ENCODE results near the gene EFCAB9.

Gene EFCAB9

GRCh38 chr5:172165465-172165864 lies 28.5 kb upstream of the EFCAB9 start:
- FAIRE-seq: no peak
- DNase-seq (ENCODE audit: low spot score): no peak

- DNase-seq (ENCODE audit: low spot score) (no peak), FAIRE-seq (no peak)
Observed at GRCh38 chr5:172166030-172166826, 27.7 kb upstream of the EFCAB9 start.

DNA sequence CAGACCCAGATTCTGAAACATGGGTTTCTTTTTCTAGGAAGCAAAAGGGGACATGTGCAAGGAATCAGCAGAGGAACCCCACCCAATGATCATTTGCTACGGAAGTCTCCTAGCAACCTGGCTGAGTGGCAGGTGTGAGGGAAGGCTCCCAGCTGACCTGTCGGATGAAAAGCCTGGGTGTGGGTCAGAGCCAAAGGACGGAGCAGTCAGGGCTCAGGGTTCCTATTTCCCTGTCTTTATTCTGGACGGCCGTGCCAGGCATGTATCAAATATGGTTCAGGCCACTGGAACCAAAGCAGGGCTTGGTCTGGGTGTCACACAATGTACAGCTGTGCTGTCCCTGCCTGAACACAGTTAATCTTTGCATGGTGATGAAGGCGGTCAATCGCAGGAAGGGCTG lies 26.1 kb upstream of the EFCAB9 start:
- DNase-seq (ENCODE audit: low spot score) (no peak), FAIRE-seq (no peak)

DNA sequence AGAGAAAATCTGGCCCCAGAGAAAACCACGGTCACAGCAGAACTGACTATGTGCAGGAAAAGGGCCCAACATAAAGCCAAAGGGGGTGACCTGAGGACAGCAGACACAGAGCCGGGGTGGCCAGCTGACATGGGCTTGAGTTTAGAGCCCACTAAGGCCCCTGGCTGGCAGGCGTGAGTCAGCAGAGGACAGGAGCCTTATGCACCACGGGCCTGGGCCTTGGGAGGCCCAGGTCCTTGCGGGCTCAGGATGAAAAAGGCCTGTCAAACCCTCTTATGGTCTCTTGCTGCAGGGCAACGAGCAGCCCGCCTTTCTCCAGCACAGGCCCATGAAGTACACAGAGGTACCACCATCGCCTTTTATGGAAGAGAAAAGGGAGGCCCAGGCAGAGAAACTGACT lies 25.7 kb upstream of the EFCAB9 start:
- DNase-seq (ENCODE audit: low spot score): no peak
- no peak for FAIRE-seq

GRCh38 chr5:172169216-172169615 lies 24.8 kb upstream of the EFCAB9 start:
- no peak for FAIRE-seq
- no peak for DNase-seq (ENCODE audit: low spot score)

GRCh38 chr5:172170251-172170701 lies 23.7 kb upstream of the EFCAB9 start:
- FAIRE-seq (no peak), DNase-seq (ENCODE audit: low spot score) (no peak)

DNA sequence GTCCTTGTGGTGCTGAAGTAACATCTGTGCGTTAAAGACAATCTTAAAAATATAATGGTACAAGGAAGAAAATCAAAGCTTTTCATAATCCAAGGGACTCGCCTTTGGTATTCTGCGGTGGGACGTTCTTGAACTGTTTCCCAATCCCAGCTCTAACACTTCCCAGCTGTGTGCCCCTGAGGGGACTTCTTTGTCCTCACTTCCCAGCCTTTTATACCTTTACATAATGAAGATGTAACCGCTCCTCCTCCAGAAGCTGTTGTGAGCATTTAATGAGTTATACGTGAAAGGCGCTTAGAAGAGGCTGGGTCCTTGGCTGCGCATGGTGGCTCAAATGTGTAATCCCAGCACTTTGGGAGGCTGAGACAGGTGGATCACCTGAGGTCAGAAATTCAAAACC lies 22.9 kb upstream of the EFCAB9 start:
- DNase-seq (ENCODE audit: low spot score) (no peak), FAIRE-seq (no peak)

DNA sequence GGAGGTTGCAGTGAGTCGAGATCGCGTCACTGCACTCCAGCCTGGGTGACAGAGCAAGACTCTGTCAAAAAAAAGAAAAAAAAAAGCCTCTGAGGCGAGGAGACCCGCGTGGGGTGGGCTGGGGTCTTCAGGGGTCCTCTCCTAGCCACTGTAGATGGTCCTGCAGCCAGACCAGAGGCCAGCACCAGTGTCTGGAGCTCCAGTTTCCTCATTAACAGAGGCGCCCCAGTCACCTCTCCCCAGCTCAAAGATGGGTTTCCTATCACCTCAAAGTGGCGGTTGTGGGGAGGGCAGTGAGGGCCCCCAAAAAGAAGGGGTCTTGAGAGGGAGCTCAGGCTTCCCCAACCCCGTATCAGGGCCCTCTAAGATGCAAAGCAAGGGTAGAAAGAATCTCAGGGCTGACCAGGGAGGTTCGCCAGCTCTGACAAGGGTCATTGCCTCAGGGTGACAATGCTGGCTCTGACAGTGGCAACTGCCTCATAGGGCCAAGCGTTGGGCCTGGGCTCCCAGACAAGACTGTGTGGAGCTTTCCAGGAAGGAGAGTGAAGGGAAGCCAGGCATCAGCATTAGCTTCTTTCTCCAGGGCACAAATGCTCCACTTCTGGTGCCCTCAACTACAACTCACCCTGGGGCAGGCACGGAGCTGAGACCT lies 20.9 kb upstream of the EFCAB9 start:
- FAIRE-seq (peak; percentile 75), DNase-seq (ENCODE audit: low spot score) (peak; percentile 49)

DNA sequence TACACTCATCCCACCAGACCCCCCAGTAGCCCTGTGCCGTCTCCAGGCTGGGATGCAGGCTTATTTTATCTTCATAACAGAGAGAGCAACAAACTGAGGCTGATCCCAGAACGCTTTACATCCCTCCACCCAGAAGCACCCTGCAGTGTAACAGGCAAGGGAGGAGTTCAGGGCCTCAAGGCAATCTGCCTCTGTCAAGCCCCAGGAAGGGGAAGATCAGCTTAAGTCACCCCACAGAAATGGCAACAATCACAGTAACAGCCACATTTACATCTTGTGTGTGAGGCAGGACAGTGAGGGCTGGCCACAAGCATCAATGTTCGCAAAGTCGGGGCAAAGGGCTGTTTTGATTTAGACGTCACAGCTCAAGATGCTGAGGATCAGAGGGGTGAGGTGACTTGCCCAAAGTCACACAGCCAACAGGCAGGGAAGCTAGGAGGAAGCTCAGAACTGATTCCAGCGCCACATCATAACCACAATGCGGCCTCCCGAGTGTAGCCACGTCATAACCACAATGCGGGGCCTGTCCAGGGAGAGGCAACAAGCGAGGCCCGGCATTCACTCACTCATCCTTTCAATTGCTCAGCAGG lies 20.3 kb upstream of the EFCAB9 start:
- DNase-seq (ENCODE audit: low spot score) (peak; percentile 79), FAIRE-seq (peak; percentile 88)

GRCh38 chr5:172175263-172175719 lies 18.7 kb upstream of the EFCAB9 start:
- FAIRE-seq: no peak
- DNase-seq (ENCODE audit: low spot score): no peak

- DNase-seq (ENCODE audit: low spot score): no peak
- no peak for FAIRE-seq
Observed at GRCh38 chr5:172177176-172177575, 16.8 kb upstream of the EFCAB9 start.

GRCh38 chr5:172178301-172178987 lies 15.5 kb upstream of the EFCAB9 start:
- DNase-seq (ENCODE audit: low spot score) (no peak), FAIRE-seq (no peak)

DNA sequence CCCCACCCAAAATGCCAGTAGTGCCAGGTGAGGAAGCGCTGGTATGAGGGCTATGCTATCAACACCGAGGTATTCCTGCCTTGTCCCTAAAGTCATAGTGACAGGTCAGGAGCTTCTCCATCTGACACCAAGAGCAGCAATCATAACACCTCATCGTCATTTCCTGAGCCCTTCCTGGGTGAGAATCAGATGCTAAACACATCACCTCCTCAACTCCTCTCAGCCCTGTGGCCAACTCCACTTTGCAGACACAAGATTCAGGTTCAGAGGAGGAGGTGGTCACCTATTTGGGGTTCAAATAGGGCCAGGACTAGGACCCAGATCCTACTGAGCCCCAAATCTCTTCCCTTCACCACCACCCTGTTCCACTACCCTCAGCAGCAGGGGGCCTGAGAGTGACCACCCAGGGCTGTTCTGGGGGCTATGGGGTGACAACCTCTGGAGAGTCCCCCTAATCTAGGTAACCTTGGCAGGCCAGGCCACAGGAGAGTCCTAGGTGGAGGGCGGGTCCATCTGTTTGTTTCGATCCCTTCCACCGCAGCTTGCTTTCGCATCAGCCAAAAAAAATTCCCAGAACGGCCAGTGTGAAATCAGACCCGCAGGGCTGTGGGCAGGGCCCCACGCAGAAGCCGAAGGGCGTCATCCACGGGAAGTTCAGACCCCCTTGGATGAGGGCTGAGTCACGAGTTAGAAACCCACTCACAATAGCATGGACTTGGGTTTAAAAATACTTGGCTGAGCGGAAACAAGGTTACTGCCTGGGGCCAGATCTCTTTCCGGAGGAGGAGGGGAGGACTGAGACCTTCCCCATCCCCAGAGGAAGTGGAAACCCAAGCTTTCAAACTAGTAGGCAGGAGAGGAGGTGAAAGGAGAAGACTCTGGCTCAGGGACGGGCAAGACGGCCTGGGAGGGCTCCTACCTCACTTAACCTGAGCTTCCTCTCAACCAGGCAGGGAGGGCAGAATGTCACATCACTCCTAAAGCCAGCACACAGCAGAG lies 14.7 kb upstream of the EFCAB9 start:
- no peak for DNase-seq (ENCODE audit: low spot score)
- no peak for FAIRE-seq

GRCh38 chr5:172180936-172181335 lies 13.0 kb upstream of the EFCAB9 start:
- DNase-seq (ENCODE audit: low spot score) (no peak), FAIRE-seq (no peak)

GRCh38 chr5:172182291-172182690 lies 11.7 kb upstream of the EFCAB9 start:
- FAIRE-seq: no peak
- DNase-seq (ENCODE audit: low spot score): no peak

DNA sequence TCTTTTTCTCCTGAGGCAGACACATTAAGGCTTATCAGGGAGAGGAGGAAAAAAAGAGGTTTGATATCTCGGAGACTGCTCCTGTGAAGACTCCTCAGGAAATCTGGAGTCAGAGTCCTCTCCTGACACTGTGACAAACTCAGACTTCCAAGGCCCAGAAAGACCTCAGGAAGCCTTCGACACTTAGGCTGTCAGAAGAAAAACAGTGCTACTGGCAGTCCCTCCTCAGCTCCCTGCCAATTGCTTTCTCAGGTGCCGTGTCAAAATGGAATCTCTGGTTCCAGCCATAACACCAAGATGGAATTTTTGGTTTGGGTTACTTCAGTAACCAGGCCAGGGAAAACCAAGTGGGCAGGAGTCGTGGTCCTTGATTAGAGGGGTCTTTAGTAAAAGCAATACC lies 10.1 kb upstream of the EFCAB9 start:
- DNase-seq (ENCODE audit: low spot score) (no peak), FAIRE-seq (no peak)

DNA sequence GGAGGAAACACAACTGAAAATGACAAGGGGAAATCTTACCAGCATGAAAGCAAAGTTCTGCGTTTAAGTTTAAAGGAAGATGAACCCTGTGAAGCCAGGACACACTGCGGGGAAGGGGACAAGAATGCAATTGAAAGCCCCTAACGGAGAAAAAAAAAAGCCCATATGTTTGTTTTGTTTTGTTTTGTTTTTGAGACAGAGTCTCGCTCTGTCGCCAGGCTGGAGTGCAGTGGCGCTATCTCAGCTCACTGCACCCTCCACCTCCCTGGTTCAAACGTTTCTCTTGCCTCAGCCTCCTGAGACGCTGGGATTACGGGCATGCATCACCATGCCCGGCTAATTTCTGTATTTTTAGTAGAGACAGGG lies 8.9 kb upstream of the EFCAB9 start:
- no peak for FAIRE-seq

DNA sequence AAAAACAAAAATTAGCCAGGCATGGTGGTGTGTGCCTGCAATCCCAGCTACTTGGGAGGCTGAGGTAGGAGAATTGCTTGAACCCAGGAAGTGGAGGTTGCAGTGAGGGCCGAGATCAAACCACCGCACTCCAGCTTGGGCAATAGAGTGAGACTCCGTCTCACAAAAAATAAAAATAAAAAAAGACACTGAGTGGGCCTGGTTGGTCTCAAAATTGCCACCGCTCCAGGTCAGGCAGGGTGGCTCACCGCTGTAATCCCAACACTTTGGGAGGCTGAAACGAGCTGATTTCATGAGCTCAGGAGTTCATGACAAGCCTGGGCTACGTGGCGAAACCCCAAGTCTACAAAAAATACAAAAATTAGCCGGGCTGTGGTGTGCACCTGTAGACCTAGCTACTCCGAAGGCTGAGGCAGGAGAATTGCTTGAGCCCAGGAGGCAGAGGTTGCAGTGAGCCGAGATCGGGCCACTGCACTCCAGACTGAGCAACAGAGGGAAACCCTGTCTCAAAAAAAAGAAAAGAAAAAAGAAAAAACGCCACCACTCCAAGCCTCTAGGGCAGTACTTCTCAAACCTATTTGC lies 7.8 kb upstream of the EFCAB9 start:
- FAIRE-seq (no peak), DNase-seq (ENCODE audit: low spot score) (no peak)

More for the DNA sequence above, 8.9 kb upstream of the EFCAB9 start:
- no peak for DNase-seq (ENCODE audit: low spot score)

- no peak for FAIRE-seq
- peak; percentile 70 for DNase-seq (ENCODE audit: low spot score)
Observed at GRCh38 chr5:172187118-172188032, 6.6 kb upstream of the EFCAB9 start.

All from RCC 7860 (cell line).